Activated CD8-positive, alpha-beta memory T cell treated with anti-CD3 and anti-CD28 coated beads, Interleukin-2, amount 50 U/mL, for 24 hours (primary cell): Measurements from ENCODE around the gene ARHGAP45.
A peak's percentile ranks its signal among the peaks of the same experiment; 100 is the strongest.
"Not testable (repeated sequence)": the region's sequence is repeated elsewhere in the genome, so short reads cannot be mapped to it uniquely, and the experiment has no call there.

Experiments
- DNase-seq: peaks from one replicate; pipeline ENCODE4 v3.0.0-alpha.2; 2020; ENCODE audit errors: extremely low read depth

Gene ARHGAP45, protein sequence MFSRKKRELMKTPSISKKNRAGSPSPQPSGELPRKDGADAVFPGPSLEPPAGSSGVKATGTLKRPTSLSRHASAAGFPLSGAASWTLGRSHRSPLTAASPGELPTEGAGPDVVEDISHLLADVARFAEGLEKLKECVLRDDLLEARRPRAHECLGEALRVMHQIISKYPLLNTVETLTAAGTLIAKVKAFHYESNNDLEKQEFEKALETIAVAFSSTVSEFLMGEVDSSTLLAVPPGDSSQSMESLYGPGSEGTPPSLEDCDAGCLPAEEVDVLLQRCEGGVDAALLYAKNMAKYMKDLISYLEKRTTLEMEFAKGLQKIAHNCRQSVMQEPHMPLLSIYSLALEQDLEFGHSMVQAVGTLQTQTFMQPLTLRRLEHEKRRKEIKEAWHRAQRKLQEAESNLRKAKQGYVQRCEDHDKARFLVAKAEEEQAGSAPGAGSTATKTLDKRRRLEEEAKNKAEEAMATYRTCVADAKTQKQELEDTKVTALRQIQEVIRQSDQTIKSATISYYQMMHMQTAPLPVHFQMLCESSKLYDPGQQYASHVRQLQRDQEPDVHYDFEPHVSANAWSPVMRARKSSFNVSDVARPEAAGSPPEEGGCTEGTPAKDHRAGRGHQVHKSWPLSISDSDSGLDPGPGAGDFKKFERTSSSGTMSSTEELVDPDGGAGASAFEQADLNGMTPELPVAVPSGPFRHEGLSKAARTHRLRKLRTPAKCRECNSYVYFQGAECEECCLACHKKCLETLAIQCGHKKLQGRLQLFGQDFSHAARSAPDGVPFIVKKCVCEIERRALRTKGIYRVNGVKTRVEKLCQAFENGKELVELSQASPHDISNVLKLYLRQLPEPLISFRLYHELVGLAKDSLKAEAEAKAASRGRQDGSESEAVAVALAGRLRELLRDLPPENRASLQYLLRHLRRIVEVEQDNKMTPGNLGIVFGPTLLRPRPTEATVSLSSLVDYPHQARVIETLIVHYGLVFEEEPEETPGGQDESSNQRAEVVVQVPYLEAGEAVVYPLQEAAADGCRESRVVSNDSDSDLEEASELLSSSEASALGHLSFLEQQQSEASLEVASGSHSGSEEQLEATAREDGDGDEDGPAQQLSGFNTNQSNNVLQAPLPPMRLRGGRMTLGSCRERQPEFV

DNA sequence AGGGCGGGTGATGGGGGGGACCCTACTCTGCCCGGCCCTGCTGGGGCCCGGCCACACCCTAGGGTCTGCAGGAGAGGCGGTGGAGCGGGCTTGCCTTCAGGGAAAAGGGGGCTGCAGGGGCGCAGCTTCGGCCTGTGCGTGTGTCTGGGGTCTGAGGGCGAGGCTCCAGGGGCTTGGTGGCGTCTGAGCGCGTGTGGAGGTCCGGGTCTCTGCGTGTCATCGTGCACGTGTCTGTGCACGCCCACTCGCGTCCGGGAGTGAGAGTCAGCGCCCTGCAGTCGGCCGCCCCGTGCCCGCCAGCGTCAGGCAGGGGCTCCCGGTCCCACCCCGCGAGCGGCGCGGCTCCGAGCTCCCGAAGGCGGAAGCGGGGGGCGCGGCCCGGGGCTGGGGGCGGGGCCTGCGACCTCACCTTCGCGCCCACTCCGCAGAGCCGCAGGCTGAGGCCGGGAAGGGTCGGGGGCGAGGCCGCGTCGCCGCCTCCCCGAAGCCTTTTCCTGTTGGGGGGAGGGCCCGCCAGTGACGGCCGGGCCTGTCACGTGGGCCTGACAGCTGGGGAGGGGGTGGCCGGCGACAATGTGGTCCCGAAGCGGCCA is at the start of gene ARHGAP45:
Gene ARHGAP45 (plus strand): TSS at position 420 of the 593 bp plus-strand sequence. CDS start 239 bp downstream, outside the sequence.
- no peak for DNase-seq

DNA sequence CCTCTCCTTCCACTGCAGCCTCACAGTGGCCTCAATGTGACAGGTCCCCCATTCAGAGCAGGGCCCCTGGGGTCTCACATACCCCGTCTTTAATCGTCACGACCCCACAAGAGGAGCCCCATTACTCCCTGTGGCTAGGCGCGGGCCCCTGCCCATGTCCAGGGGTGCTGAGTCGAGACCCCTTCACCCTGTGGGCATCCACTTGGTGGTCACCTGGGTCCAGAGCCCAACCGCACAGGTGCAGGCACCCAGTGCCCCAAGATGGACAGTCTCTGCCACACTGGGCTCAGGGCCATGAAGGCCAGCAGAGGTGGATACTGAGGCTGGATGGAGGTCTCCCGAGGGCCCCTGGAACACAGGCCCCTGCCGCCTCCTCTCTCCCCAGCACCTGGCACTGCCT is 49.1 kb upstream of the ARHGAP45 start:
- no peak for DNase-seq

DNA sequence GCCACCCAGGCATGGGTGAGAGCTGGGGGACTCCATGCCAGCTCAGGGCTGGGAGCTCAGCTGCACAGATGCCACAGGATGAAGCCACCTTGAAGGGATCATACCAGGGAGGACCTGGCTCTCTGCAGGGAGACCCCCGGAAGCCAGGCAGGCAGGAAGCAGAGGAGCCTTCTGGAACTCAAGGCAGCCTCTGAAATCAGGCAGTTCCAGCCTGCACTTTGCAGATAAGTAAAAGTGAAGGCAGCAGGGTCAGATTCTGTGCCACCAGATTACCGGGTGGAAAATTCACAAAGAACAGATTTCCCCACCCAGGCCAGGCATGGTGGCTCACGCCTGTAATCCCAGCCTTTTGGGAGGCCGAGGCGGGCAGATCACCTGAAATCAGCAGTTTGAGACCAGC is 48.6 kb upstream of the ARHGAP45 start:
- no peak for DNase-seq

DNA sequence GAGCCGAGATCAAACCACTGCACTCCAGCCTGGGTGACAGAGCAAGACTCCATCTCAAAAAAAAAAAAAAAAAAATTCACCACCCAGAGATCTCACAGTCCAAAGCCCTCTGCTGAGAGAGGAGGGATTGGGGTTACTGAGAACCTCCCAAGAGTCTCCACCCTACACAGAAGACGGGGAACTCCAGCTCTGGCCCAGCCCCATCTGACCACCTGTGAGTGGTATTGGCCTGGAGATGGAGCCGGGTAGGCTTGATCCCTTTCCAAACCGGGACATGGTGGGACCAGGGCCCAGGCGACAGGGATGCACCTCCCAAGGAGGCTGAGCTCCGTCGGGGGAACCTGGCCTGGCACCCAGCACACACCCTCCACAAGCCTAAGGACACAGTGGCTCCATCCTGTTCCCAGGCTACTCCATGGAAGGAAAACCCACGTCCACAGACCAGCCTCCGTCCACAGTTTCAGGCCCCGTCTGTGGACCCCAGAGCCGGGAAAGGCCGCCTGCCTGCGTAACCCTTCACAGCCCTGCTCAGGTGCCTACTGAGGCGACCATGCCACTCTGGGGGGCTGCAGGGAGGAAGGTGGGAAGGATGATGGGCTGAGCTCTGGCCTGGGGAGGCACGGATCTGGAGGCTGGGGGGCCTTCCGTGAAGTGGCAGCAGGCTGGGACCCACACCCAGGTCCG is 47.9 kb upstream of the ARHGAP45 start:
- no peak for DNase-seq

DNA sequence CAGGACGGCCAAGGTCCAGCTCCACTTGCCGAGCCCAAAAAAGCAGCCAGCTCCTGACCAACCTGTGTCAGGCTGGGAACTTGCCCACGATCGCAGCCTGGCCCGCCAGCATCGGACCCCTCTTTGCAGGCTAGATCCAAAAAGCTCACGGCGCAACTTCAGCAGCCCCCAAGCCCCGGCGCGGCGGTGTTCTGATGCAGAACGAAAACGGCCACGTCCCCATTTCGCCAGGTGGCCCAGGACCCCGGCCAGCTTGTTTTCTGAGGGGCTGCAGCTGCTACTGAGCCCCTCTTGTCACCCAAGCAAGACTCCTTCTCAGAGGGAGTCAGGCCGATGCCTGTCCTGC is 47.4 kb upstream of the ARHGAP45 start:
- no peak for DNase-seq

DNA sequence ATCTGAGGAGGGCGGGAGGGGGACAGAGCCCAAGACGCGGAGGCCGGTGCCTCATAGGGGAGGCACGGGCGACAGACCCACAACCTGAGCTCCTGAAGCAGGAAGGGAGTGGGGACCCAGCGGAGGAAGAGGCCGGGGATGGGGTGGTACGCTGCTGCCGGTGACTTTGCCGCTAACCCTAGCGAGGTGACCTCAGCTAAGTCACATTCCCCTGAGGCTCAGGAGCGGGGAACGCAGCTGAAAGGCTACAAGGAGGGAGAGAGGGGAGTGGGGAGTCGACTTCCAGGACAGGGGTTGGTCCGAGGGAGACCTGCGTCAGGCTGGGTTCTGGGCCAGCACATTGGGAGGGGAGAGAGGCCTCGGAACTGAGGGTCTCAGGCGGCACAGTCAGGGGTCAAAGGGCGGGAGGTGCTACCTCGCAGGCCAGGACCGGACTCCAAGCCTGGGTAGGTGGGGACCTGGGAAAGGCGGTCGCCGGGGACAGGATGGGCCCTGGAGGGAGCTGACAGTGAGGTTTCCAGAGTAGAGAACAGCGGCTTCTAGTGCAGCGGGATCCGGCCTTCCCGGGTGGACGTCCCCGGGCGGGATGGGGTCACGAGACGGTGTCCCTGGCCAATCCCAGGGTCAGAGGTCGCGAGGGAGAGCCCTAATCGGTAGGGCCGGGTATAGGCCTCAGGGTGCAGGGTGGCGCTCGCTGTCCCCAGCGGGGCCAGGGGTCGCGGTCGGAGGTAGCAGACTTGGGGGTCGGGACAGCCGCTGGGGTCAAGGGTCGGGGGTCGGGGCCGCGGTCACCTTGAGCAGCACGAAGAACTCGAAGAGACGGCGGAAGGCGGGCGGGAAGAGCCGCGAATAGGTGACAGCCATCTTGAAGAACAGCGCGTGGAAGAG is 46.7 kb upstream of the ARHGAP45 start:
- DNase-seq, result no peak

DNA sequence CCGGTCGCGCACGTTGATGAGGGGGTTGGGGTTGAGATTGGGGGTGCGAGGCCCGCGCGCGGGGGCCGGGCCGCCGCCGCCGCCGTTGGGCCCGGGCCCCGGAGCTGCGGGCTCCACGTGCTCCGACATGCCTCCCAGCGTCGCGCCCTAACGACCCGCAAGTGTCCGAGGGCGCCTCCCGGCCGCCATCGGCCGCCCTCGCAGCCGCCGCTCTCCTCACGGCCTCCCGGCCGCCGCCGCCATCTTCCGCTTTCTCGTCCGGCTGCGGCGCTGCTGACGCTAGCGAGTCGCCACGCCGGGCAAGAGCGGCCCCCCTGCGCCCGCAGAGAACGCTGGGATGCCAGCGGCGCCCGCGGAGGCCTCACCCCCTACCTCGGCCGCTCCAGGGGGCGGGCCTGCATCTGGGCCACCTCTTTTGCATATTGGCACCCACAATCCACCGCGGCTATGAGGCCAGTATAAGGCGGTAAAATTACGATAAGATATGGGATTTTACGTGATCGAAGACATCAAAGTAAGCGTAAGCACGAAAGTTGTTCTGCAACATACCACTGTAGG is 46.0 kb upstream of the ARHGAP45 start, which contains the start of gene TMEM259:
Gene TMEM259 (minus strand): TSS at position 256 of the 558 bp plus-strand sequence. CDS start 127 bp downstream, at position 129.
- peak; percentile 85 for DNase-seq

DNA sequence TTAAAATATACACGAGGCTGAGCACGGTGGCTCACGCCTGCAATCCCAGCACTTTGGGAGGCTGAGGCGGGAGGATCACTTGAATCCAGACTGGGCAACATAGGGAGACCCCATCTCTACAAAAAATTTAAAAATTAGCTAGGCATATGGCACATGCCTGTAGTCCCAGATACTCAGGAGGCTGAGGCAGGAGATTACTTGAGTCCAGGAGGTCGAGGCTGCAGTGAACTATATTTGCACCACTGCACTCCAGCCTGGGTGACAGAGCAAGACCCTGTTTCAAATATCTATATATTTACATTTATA is 43.1 kb upstream of the ARHGAP45 start:
- DNase-seq, result not testable (repeated sequence)

DNA sequence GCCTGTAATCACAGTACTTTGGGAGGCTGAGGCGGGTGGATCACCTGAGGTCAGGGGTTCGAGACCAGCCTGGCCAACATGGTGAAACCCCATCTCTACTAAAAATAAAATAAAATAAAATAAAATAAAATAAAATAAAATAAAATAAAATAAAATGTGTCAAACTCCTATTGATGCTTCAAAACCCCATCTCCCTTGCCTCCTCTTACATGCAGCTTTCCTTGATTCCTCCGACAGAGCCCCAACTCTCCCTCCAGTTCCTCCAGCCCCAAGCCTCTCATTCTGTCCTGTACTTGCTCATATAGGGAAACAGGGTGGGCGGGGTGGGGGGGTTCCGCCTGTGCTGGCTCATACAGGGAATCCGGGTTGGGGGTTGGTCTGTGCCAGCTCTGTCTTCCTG is 41.9 kb upstream of the ARHGAP45 start:
- DNase-seq, result not testable (repeated sequence)

DNA sequence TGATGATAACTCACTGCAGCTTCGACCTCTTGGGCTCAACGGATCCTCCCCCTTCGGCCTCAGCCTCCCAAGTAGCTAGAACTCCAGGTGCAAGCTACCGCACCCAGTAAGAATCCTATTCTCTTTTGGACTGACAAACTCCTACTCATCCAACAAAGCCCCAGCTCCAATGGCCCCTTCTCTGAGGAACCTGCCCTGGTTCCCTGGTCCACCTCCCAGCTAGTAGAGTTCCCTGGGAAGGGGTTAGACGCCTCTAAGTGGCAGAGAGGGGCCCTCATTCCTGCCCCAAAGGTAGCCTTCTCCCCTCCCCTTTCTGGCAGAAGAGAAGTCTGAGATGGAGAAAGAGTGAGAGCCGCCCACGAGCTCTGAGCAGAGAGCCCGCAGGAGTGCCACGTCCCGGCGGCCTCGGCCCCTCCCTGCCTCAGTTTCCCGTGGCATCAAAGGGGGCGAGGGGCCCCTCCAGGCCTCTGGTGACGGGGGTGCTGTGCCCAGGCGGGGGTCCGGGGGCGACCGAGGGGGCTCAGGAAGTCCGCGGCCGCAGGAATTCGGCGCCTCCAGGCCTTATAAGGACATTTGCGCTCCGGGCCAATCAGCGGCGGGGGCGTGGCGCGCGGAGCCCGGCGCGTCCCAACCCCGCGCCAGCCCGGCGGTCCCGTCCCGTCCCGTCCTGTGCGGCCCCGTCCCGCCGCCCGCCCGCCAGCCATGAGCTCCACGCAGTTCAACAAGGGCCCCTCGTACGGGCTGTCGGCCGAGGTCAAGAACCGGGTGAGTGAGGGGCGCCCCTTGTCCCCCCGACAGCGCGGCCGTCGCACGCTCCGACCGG is 40.8 kb upstream of the ARHGAP45 start, which contains the start of gene CNN2:
Gene CNN2 (plus strand): TSS at position 649 of the 823 bp plus-strand sequence. CDS start 54 bp downstream, at position 703.
- DNase-seq, result no peak

DNA sequence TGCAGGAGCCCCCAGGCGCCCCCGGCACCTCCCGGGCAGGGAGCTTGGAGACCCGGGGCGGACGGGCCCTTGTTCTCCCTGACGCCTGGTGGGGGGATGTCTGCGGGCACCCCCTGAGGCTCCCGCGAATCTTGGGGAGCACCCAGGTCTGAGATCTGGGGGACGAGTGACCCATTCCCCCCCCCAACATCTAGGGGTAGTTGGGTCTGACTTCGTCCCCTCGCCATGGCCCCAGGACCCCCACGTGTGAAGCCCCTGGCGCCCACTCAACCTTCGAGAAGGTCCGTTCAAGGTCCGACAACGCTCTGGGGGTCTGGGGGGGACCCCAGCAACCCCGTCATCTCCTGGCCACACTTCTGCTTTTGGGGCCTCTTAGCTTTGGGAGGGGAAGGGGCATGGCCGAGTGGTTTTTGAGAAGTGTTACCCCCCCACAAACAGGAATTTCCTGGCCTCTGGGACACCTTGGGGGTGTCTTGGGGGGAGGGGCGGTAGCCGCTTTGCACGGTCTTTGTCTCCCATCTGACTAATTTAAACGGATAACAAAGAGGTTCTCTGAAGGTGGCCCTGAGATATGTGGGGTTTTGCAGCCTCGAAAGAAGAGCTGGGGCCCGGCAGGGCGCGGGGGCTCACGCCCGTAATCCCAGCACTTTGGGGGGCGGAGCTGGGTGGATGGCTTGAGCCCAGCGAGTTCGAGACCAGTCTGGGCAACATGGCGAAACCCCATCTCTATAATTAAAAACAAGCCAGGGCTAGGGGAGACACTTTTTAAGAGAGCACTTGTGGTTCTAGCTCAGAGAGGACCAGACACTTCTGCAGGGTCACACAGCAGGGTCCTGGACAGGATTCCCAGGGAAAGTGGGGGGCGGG is 40.0 kb upstream of the ARHGAP45 start:
- DNase-seq, result no peak

DNA sequence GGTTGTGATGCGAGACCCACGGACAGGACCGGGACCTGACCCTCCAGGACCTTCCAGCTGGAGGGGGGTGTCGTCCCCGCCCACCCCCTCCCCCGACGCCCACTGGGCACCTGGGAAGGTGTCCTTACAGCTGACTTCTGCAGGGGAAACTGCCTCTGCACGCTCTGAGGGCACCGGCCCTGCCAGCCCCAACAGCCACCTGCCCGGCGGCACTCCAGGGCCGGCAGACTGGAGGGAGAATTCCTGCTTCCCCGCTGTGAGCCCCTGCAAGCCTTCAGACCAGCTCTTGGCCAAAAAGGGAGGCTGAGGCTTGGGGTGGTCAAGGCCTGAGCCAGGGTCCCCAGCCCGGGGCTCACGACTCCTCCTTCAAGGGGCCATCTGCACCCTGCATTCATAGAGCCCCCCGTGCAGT is 39.3 kb upstream of the ARHGAP45 start:
- DNase-seq, result no peak

DNA sequence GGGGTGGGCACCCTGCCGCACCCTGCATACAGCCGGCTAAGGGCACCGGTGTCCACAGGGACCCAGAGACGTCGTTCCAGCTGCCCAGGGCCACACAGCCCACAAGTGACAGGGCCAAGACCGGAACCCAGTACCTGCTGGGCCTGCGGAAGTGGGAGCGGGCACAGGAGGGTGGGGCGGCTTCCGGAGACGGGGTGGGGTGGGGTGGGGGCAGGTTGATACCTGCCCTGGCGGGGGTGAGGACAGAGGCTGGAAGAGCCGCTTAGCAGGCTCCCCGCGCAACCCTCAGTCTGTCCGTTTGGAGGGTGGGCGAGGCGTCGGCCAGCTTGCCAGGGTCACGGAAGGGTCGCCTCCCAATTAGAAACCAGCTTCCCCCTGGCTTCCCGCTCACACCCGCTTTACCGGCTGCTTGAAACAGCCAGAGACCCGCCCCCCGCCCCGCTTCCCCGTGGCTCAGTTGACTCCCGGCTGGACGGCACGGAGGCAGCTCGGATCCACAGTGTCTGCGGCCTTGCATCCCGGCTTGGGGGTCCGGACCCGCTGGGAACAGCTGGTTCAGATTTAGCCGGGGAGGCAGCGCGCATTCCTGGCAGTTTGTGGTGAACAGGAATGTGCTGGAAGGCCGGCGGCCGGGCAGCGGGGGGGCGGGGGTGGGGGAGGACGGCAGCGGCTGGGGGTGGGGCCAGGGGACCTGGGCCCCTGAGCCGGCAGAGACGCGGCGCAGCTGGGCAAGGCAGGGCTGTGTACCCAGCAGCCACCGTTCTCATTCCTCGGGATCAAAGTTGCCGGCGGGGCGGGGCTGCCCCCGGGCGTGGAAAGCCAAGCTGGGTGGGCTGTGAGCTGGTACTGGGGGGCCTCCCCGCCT is 38.7 kb upstream of the ARHGAP45 start:
- no peak for DNase-seq

DNA sequence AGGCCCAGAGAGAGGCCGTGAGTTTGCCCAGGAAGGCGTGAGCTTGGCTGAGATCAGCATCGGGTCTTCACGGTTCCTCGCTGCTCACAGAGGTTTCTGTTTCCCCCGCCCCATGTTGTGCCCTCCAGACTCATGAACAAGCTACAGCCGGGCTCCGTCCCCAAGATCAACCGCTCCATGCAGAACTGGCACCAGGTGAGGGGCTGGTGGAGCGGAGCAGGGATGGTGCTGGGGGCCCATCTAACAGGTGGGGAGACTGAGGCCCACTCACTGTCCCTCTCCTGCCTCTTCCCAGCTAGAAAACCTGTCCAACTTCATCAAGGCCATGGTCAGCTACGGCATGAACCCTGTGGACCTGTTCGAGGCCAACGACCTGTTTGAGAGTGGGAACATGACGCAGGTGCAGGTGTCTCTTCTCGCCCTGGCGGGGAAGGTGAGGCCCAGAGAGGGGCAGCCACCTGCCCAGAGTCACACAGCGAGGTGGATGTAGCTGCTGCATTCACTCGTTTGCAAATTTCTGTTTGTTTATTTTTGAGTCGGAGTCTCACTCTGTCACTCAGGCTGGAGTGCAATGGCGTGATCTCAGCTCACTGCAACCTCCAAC is 34.6 kb upstream of the ARHGAP45 start:
- DNase-seq, result no peak

DNA sequence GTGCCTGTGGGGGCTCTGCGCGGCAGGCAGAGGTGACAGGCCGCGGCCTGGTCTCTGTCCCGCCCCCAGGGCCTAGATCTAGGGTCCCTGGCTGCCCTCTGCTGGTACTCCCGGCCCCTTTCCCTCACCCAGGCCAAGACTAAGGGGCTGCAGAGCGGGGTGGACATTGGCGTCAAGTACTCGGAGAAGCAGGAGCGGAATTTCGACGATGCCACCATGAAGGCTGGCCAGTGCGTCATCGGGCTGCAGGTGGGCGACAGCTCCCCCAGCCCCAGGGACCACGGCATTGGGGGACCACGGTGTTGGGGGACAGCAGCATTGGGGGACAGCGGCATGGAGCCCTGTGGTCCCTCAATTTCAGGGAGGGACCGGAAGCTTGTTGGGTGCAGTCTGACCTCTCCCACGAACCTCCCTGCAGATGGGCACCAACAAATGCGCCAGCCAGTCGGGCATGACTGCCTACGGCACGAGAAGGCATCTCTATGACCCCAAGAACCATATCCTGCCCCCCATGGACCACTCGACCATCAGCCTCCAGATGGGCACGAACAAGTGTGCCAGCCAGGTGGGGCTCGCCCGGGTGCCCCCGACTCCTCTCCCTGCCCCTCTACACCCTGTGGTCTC is 30.9 kb upstream of the ARHGAP45 start:
- no peak for DNase-seq

DNA sequence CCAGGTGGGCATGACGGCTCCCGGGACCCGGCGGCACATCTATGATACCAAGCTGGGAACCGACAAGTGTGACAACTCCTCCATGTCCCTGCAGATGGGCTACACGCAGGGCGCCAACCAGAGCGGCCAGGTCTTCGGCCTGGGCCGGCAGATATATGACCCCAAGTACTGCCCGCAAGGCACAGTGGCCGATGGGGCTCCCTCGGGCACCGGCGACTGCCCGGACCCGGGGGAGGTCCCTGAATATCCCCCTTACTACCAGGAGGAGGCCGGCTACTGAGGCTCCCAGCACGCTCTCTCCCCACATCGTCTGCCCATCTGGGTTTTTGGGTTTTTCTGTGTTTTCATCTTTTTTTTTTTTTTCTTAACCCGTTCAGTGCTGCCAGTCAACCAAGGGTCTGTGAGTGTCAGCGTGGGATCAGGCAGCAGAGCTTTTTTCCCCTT is 29.3 kb upstream of the ARHGAP45 start:
- DNase-seq, result no peak
